C1 segment of cervical spinal cord (tissue), 14 donors: ENCODE results near the gene C5orf46.
A peak's percentile ranks its signal among the peaks of the same experiment; 100 is the strongest.
"Not testable (repeated sequence)": the region's sequence is repeated elsewhere in the genome, so short reads cannot be mapped to it uniquely, and the experiment has no call there.

Source experiments
- DNase-seq, 14 donors: peaks; one replicate each; lab custom pipeline; 2025; lab: John Stamatoyannopoulos, UW

The C5orf46 gene

DNA sequence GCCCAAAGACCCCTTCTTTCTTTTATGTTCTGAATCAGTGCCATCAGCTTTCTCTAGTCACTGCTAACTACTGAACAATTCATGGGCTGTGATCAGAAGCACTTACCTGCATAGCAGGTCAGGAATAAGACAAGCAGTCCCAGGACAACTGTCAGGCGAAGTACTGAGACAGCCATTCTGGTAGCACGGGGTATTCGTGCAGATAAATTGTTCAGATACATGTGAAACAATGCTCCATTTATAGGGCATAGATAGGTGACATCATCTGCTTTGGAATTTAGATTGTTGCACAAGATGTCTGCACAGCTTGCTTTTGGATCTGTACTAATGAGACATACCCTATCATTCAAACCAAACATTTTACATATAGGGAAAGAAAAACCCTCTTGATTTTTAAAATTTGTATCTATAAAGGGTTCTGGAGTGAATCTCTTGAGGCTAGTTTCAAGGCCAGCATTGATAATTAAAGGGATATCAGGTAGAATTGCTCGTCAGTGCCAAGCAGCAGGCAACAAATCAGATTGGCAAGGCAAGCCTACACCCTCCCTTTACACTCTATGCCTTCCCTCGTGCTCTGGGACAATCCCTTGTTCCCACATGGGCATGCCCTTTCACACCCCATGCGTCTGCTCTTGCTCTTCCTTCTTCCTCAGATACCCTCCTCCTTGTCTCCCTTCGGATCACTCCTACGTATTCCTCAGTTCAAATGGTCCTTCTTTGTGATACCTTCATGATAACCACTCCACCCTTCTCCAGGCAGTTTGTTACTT is at the start of gene C5orf46:
Gene C5orf46 (minus strand): TSS at position 213 of the 770 bp plus-strand sequence. CDS start 37 bp downstream, at position 176.
- DNase-seq = peak in 1 of 14 donors; percentile 66

DNA sequence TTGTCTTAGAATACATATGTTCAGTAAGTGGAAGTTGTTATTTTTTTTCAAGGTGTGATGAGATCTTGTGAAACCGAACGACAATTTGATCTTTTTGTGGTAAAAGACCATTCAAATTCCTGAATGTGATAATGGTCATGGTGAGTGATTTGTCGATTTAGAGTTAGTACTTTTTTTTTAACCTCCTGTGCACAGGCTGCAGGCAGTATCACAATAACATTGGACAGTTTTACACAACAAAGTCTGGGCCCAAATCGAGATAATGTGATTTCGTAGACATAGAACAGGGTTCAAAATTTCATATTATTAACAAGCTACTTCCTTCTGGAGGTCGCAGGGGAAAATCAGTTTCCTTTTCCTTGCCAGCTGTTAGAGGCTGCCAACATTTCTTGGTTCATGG is 48.6 kb upstream of the C5orf46 start:
- DNase-seq = no peak

DNA sequence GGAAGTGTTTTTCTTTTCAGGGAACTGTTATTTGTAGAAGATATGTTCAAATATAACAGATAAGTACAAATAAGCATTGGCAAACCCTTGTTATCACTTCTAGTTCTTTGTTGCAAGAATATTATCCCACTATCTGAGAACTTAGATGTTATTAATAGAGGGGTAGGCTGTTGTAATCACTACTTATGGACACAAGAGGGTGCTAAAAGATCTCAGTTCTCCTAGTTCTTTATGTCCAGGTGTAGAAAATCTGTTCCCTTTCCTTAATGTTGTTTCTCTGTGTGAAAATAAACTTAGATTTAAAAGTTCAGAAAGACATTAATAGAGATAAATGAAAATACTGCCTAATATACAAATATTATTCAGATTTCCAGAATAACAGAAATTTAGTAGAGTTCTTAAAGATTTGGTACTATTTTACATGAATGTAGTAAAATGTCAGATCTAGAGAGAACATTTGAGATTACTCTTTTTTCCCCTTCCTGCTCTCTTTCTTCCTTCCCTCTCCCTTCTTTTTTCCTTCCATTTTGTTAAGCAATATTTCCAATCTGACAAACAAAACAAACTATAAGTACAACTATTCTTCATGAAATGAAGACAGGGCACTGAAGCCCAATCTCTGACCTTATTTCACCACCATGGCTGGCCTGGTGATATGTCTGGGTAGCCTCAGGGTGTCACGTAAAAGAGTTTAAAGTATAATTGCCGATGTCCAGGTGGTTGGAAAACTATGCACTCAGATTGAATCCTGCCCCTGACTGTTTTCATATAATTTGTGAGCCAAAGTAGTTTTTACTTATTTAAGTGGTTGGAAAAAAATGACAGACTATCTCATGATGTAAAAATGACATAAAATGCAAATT is 43.6 kb upstream of the C5orf46 start:
- DNase-seq = no peak

DNA sequence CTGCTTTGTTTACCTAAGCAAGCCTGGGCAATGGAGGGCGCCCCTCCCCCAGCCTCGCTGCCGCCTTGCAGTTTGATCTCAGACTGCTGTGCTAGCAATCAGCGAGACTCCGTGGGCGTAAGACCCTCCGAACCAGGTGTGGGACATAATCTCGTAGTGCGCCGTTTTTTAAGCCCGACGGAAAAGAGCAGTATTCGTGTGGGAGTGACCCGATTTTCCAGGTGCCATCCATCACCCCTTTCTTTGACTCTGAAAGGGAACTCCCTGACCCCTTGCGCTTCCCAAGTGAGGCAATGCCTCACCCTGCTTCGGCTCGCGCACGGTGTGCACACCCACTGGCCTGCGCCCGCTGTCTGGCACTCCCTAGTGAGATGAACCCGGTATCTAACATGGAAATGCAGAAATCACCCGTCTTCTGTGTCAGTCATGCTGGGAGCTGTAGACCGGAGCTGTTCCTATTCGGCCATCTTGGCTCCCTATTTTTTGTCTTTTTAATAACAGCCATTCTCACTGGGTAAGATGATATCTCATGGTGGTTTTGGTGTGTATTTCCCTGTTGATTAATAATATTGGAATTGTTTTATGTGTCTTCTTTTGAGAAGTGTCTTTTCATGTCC is 40.4 kb upstream of the C5orf46 start:
- not testable (repeated sequence) for DNase-seq

DNA sequence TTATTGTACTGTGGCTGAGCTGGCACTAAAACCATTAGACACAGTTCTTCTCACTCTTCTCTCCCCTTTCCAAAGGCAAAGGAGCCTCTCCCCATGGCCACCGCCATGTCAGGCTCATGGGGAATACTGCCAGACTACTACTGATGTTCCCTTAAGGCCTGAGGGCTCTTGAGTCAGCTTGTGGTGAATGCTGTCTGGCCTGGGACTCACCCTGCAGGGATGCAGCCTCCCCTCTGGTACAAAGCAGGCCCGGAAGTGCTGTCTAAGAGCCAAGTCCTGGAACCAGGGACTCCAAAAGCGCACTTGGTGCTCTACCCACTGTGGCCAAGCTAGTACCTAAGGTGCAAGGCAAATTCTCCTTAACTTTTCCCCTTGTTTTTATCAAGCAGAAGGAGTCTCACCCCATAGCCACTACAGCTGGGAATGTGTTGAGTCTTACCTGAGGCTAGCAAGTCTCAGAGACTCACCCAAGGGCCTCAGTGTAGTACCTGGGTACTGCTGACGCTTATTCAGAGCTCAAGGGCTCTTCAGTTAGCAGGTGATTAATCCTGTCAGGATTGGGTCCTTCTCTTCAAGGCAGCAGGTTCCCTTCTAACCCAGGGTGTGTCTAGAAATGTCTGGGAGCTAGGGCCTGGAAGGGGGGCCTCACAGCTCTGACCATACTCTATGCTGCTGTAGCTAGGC is 33.2 kb upstream of the C5orf46 start:
- no peak for DNase-seq

DNA sequence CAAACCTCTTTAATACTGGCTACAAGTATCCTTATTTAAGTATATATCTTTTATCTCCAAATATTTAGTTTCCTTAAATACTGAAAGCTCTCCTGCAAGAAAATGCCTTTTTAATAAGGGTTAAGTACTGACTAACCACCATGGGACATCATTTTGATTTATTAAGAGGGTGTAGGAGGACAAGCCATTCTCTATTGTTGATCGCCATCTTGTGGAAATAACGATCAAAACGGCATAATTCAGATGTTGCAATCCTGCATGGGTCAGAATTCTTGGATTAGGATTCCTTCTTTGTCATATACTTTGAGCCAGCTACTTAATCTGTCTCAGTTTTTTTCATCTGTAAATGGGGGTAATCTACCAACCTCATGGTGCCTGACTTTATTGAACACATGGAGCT is 28.7 kb upstream of the C5orf46 start:
- peak in 1 of 14 donors; percentile 40 for DNase-seq

DNA sequence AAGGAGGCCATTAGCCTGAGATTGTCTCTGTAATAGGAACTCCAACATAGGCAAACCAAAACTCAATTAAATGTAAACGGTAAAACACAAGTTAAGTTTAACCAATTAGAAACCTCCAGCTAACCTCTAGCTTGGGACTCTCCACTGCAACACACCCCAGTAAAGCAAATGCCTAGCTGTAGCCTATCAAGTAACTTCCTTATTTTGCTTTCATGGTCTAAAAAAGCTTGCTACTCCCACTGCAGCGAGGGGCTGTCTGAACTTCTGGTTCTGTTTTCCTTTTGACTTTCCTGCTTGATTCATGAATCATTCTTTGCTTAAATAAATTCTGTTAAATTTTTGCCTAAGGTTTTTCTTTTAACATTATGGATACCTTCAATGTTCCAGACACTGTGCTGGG is 24.4 kb upstream of the C5orf46 start:
- no peak for DNase-seq

DNA sequence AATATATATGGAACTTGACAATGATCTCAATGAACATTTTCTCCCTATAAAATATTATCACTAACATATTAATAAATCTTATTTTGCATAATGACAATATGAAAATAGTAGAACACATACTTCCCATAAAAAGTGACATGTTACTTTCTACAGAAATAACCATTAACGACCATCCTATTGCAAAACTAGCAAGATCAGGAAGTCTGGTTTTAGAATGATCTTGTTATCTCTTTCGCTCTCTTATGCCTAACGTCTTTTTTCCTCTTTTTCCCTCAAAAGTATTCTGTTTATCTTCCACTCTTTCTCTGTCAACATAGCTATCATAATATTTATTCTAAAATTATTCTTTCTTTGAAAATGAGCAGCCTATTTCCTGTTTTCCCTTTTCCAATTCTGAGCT is 21.6 kb upstream of the C5orf46 start:
- DNase-seq = no peak

DNA sequence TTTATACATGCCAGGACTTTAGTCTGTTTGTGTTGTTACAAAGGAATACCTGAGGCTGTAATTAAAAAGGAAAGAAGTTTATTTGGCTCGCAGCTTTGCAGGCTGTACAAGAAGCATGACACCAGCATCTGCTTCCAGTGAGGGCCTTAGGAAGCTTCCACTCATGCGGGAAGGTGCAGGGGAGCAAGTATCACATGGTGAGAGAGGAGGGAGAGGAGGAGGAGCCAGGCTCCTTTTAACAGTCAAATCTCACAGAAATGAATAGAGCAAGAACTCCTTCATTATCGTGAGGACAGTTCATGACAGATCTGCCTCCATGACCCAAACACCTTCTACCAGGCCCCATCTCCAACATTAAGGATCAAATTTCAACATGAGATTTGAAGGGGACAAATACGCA is 18.7 kb upstream of the C5orf46 start:
- no peak for DNase-seq

DNA sequence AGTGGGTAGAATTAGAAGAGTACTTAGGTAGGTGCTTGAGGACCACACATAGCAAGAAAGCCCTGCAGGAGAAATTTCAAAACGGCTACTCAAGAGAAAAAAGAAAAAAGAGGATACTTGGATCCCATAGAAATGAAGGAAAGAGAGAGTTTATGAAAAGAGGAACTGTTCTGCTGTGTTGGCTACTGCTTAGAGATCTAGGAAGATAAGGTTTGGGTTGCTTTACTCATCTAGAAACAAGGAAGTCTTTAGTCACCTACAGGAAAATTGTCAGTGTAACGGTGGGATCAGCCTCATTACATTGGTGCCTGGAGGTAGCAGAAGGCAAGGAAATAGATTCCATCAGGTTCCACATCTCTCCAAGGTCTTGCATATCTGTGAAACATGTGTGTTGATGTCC is 14.8 kb upstream of the C5orf46 start:
- no peak for DNase-seq

DNA sequence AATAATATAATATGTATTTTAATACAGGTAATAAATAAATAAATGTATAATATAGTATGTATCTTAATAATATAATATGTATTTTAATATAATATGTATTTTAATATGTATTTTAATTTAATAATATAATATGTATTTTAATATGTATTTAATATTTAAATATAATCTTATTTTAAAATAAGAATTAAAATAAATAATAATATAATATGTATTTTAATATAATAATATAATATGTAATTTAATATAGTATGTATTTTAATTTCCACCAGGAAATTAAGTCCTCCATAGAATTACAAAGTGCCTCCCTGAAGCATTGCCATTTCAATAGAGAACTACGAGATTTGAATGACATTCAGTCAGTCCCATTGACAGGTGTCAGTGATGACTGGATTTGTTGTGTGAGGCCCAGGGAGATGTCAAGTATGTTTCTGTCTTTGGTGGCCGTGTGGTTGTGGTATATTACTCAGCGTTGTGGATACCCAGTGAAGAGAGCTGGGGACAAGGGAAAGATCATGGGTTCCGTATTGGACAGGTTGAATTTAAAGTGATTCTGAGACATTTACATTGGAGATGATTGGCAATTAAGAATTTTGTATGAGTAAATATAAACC is 14.2 kb upstream of the C5orf46 start:
- DNase-seq = no peak

DNA sequence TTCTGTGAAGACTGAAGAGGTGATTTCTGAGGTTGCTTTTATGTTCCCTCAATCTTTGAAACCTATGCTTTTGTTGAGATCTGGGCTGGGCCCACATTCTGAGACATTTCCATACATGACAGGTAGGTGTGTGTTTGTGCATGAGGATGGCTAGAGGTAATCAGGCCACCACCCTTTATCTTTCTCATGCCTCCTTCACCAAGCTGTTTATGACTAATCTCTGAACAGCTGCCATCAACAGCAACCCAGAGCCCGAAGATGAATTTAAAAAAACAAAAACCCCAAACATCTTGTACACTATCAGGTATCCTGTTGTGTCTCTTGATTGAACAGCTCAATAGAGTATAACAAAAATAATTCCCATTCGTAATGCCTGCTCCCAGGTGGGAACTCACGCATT is 12.6 kb upstream of the C5orf46 start:
- DNase-seq = no peak

DNA sequence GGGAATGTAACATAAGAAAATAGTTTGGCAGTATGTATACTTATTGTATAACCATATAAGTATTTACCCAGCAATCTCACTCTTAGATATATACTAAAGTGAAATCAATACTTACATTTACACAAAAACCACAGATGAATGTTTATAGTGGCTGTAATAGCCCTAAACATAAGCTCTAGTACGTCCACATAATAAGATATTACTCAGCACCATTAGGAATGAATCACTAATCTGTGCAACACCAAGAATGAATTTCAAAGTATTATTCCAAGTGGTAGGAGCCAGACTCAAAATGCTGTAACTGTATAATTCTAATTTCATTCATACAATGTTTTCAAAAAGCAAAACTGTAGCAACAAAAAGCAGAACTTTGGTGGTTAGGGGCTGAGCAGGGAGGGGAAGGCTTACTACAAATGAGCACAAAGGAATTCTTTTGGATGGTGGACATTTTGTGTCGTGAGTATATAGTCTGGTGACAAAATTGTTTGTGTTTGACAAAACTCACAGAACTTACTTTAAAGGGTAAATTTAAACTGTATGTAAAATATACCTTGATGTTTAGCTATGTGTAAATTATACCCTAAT is 11.9 kb upstream of the C5orf46 start:
- no peak for DNase-seq

DNA sequence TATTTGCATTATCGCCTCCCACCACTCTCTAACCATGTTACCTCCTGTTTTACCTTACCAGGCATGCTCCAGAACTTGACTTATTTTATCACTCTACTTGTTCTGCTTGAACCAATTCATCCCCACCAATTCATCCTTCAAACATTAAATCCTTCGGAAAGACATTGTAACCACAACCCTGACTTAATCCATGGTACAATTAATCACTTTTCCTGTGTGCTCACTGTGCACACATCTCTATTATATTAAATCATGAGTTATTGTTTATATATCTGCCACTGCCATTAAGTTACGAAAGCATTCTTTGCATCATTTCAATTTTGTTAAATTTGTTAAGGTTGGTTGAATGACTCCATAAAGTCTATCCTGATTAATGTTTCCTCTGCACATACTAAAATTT is 7.4 kb upstream of the C5orf46 start:
- DNase-seq = no peak

DNA sequence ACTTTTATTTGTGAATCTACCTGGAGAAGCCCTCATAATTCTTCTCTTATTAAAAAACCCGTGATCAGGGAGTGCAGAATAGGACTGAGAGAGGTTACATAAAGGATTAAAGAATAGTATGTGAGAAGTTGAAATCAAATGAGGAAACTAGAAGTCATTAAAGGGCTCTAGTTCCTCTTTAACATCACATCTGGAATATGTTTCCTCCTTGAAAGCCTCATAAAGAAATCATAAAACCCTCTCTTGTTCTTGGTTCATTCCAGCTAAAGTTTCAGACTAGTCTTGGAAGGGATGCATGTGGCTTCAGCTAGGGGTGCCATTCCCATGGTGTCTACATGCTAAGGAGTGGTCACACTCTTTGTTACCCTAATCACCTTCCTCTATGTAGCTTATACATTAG is 5.7 kb upstream of the C5orf46 start:
- DNase-seq = no peak

DNA sequence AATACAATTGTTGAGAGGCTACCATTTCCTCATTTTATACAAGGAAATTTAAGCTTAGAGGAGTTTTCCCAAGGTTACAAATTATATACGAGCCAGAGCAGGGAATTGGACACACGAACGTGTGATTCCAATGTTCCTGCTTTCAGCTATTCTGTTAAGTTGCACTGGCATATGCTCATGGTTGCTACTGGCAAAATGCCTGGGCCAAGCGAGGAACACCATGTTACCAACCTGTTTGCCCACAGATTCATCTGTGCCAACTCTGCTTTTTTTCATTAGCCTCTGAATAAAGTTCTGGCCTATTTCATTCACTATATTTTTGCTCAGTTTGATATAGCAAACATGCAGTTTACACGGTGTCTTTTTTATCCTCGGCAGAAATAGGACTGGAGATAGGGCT is 5.1 kb upstream of the C5orf46 start:
- DNase-seq = peak in 5 of 14 donors; percentile 3 to 95 (median 19)

DNA sequence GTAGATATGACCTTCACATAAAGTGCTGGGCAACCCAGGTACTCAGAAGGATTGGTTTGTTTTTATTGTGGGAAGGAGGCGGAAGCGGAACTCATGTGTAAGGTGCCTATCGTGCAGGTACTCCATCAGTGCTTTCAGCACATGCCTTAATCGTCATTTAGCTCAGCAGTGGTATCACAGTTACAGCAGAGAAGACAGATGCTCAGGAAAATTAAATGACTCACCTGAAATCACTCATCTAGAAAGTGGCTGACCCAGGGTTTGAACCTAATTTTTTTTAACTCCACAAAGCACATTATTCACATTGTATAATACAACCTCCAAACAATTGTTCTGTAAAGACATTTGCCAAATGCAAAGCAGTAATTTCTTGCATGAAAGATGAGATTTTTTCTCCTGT is 2.2 kb downstream of the C5orf46 start:
- peak in 1 of 14 donors; percentile 35 for DNase-seq

DNA sequence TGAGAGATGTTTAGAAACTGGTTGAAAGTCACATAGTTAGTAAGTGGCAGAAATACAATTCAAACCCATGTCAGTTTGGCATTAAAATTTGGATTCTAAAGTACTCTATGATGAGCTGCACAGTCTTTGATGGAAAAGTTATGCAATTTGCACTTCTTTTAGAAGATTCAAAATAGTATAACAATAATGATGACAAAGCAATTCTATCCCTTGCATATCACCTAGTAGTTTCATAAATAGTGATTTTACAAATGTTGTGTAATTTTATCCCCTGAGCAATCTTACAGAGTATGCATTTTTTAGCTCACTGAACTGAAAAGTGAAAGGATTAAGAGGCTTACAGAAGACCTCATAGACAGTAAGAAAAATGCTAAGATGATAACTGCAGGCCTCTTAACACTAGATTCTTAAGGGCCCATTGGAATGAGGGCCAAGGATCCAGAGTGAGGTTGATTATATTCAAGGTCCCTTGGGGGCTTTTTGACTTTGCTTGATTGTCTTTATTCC is 3.7 kb downstream of the C5orf46 start:
- DNase-seq = no peak

DNA sequence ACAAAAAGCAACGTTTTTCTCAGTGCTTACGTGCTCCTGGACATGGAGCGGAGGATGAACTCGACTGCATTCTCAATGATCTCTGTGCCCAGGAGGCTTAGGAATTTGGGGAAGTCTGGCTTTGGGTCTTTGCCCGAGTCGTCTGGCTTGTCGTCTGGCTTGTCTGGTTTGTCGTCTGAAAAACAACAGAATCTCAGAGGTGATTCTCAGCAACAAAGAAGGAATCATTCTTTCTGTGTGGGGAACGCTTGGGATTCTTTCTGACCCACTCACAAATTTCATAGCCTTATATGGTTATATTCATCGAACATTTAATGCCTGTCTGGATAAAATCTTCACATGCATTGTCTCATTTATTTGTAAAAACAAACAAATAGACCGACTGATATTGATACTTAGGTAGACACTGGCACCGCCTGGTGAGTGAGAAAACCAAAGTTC is 4.7 kb downstream of the C5orf46 start:
- no peak for DNase-seq

DNA sequence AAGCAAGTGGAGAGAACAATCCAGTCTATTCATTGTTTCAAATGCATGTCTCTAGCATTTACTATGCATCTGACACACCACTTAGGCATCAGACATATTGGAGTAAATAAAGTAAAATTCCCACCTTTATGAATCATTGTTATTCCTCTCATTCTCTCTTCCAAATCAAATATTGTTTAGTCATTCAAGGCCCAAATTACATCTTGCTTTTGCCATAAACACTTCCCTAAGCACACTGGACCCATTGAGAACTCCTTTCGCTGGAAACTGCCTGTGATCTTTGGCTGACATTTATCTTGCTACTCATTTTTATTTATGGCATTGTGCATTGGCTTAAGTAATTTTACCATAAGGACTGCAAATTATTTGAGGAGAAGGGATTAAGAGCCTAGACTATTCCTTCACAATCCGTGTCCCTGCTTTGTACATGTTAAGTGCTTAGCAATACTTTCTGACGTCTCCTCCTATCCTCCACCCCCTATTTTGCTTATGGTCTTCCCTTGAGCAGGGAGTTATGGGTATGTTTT is 7.4 kb downstream of the C5orf46 start:
- no peak for DNase-seq
